A673 (cell line): ENCODE measurements around the gene PVR.

Experiments used
- CTCF ChIP-seq: fragments of 300-800, 200-600 bp; sonication (generic); conservative IDR thresholded peaks from 2 replicates; pipeline ENCODE4 v1.5.1; 2017; ENCODE audit warnings: low read depth, mild to moderate bottlenecking, antibody characterized with exemption, low read length, moderate library complexity, mixed read lengths
- EZH2 ChIP-seq: fragments of 200-600 bp; sonication (generic); IDR thresholded peaks from 2 replicates; pipeline ENCODE4 v1.6.1; 2017; ENCODE audit warnings: borderline replicate concordance, low read depth, mild to moderate bottlenecking, mixed read lengths, antibody characterized with exemption, low read length; ENCODE audit not compliant: poor library complexity, severe bottlenecking

- TF ChIP-seq CTCF (no peak), EZH2 (no peak)
Measured at GRCh38 chr19:44615863-44616247, 27.9 kb upstream of the PVR start.
